ENCODE measurements around the gene DNAL1.
A peak's percentile ranks its signal among the peaks of the same experiment; 100 is the strongest.

Gene DNAL1

DNA sequence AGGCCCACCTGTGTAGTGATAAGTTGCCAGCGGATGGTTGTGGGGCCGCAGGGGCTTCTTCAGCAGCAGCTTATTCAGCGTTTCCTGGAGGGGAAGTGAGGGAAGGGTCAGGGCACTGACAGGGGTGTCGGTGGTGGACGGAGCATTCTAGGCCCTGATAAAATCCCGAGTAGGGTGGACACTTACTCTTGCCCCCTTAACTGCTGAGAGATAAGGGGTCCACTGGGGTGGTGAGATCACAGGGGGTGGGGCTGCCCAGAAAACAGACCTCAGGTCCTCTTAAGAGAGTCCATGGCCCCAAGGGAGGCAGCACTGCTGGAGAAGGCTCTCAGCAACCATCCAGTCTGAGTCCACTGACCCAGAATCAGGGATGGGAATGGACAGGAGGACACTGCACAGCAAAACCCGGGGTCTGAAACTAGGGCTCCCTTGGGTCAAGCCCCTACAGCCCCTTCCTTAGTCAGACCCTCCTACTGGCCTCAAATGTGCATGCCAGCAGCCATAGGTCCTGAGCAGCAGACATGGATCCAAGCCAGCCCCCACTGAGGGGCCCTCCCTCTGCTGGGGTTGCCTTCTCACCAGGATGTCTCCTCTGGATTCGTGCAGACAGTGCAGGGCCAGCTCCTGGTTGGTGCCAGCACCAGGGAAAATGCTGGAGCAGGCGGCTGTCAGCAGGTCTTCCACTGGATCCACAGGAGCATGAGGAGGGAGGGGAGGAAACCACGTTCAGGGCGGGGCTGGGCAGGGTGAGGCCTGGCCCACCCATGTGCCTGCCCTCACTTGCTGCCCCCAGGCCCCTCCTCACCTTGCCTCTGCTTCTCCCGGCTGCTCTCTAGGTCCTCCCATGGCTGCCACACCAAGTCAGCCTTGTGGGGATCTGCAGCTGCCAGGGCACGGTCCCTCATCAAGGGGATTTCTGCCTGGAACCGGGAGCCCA, 81.5 kb downstream of the DNAL1 start:
- DNase-seq: no peak

DNA sequence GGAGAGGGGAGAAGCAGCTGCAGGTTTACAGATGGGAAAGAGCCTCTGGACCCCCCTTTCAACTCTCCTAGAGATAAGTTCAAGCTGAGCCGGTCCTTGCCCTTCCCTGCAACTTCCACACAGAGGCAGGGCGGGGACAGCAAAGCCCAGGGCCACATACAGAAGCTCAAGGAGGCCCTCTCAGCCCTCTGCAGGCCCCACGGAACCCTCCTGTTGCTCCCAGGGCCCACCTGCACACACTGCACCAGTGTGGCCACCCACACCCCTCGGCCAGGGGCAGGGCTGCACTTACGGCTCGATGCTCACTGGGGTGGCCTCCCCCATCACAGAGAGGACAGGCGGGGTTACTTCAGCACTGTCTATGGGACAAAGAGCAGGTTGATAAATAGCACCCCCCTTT, 82.4 kb downstream of the DNAL1 start:
- DNase-seq: no peak

DNA sequence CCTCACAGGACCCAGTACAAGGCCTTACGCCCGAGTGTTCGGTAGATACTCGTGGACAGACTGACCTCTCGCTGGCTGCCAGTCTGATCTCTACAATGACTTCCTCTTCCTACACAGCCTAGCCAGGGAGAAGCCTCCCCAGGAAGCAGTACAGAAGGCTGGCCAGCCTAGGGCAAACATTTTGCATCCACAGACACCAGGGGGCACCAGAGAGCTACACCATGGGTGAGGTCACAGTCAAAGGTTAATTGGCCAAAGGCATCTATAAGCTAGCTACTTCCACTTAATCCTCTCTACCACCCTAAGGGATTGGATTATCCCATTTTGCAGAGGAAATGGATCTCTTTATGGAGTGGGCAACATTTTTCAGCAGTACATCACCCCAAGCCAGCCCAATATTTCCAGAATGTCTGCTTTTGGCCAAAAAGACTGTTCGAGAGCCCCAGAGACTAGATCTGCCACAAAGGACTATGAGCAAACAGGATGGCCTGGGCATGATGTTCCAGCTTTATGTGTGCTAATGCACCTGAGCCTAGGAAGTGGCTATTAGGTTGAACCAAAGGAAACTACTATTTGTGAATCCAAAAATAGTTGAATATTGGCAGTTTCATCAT, 84.0 kb downstream of the DNAL1 start:
- peak; percentile 89 for DNase-seq

DNA sequence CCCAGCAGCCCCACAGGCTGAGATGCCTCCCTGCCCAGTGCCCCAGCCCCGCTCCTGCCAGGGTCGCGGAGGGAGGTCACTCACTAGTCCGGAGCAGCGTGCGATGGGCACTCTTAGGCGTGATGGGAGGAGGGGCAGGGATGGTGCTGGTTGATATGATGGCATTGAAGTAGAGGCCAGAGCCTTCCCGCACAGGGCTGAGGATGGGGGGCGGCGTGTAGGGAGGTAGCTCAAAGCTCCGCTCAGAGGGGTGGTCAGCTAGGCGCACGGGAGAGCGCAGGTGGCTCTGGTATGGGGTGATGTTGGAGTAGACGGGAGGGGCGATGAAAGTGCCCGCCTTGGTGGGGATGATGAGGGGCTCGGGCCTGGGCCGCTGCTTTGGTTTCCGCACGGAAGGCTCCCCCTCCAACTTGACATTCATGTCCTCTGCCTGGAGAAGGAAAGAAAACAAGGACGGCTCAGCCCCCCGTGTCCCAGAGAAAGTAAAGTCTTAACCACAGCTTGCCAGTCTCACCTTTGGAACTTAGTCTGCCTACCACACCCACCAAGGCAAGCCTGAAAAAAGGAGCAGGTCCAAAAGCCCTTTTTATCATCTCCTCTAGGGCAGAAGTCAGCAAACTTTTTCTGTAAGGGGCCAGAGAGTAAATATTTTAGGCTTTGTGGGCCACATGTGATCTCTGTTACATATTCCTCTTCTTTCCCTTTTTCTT, 84.9 kb downstream of the DNAL1 start:
- no peak for DNase-seq

DNA sequence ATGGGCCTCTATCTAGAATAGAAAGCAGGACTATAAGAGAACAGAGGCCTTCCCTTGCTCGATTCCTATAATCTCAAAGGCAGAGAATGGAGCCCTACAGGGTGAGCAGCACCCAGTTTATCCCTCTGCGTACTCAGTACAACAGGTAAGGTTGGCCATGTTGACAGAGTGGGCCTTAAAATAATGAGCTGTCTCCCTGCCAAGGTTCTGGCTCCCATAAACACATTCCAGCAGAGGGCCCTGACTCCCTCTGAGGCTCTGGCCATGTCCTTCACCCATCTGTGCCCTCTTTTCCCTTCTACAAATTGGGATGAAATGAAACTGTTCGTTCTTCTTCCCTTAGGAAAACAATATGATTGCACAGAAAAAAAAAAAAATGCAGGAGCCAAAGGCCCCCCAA, 86.3 kb downstream of the DNAL1 start:
- DNase-seq: no peak

DNA sequence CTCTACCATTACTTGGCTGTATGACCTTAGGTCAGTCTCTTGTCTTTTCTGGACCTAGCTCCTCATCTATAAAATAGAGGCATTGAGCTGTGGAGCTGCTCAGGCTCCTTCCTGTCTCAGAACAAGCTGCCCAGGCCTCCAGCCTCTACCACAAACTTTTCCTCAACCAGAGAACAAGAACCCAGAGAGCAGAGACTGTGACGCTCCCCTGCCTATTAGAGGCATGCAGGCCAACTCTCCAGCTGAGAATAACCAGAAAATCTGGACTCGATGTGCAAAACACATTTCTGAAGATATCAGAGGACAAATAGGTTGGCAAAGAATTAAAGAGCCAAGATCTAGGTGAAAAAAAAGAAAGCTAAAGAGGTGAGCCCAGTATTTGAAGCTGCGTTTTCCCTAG, 87.2 kb downstream of the DNAL1 start:
- DNase-seq: no peak

DNA sequence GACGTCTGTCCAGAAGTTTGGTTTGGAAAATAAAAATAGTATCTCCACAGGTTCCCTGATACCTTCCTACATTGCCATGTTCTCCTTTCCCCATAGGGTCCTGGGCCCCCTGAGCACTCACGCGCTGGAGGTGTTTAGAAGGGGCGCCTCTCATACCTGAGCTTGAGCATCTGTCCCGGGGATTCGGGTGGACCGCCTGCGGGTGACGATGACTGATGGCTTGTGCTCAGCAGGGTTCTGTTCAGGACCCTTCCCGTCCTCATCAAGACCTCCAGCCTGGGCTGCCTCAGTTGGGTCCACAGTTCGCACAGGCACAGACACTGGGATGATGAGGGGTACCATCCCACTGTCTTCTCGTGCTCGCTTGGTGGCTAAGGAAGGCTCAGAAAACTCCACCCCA, 92.1 kb downstream of the DNAL1 start:
- DNase-seq: no peak

DNA sequence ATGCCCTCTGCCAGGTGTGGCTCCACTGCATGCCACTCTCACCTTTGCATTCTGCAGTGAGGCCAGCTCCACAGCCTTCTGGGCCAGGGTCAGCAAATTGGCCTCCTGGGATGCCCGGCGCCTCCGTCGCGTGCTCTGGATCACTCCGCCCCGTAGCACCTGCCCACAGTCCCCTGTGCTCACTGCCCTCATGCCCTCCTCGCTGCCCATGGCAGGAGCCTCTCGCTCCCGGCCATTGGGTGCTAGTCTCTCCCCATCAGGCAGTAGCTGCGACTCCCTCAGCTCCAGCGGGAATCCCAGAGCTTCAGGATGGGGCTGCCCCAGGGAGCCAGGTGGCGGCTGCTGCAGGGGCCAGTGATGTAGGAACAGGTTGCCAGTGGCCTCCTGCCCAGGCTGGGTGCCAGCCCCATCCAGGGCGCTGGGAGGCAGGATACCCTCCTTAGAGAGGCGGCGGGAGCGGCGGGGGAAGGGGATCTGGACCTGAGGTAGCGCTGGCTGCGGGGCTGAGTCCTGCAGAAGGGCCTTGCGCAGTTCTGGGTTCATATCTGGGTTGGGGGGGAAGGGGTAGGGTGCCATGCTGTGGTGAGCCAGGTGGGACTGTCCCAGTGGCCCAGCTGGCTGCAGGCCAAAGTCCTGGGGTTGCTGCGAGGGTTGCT, 93.9 kb downstream of the DNAL1 start:
- no peak for DNase-seq

DNA sequence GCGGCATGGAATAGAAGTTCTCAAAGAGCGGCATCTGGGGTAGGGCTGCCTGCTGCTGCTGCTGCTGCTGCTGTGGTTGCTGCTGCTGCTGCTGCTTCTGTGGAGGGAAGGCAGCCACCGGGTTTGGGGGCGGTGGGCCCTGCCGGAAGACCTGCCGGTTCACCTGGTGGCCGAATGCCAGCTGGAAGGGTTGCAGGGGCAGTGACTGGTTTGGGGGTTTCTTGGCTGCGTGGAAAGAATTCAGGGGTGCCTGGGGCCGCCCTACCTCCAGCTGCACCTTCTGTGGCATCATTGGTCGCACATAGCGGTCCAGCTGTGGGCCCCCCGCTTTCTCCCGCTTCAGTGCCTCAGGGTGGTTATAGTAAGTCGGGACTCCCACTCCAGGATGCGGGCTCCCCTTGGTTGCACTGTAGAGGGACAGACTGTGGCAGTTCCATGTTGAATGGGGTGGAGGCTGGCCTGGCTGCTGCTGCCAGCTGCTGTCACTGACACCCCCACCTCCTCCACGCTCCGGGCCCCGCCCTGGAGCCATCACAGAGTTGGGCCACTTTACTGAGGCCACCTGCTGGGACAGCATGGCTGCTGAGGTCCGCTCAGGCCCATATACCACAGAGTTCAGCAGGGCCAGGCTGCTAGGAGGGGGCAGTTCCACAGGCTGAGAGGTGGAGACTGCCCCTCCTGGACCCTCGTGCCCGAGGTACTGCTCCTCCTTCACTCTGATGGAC, 94.5 kb downstream of the DNAL1 start:
- DNase-seq: no peak

DNA sequence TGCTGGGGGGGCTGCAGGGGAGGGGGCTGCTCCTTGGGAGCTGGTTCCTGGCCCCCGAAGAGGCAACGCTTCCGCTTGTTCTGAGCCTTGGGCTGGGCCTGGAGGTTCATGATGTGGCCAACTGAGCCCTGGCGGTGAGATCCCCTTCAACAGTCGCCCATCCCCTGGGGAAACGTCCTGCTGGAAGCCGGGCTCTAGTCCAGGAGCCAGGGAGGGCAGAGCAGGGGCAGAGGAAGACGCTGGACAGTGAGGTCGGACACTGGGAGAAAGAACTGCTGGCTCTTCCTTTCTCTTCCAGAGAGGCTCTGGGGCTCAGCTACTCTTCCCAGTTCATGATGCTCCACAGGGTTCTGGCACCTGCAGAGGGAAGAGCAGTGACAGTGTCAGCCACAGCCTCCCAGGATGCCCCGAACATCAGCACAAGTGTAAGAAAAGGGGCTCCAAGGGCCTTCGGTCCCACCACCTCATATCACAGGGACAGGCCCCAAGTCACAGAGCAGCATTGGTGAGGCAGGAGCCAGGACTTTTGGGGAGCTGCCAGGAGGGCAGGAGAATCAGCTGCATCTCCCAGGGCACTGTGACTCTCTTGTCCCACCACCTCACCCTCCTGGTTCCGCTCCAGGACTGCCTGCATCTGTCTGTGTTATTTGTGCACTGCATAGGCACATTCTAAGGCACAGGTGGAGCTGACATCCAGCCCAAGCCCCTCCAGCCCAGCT, 95.3 kb downstream of the DNAL1 start:
- no peak for DNase-seq

DNA sequence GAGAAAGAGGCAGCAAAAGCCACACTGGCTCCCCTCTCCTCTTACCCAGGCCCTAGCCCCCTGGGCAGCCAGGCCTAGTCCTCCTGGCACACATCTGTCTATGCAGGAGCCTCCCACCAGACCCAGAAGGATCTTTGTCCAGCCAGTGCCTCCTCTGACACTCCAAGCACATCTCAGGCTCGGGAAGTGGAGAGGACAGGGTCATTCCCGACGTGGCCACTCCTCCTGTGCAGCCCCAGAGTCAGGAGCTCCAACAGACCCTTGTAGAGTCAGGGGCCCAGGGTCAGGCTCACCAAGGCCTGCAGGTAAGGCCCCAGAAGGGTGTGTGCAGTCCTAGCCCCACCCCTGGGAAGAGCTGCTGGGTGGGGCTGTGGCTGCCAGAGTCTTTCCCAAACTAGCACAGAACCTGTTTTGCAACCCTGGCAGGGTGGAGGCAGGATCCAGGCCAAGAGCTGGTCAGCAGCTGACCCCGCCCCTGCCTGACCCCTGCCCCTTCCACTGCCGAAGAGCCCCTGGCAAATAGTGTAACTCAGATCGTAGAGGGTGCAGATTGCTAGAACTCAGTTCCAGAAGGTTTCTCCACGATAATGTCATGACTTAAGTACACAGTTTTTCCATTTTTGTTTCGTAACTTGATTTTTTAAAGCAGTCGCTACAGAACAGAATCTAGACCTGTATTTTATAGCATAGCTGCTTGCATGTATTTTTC, 96.0 kb downstream of the DNAL1 start:
- DNase-seq: no peak

DNA sequence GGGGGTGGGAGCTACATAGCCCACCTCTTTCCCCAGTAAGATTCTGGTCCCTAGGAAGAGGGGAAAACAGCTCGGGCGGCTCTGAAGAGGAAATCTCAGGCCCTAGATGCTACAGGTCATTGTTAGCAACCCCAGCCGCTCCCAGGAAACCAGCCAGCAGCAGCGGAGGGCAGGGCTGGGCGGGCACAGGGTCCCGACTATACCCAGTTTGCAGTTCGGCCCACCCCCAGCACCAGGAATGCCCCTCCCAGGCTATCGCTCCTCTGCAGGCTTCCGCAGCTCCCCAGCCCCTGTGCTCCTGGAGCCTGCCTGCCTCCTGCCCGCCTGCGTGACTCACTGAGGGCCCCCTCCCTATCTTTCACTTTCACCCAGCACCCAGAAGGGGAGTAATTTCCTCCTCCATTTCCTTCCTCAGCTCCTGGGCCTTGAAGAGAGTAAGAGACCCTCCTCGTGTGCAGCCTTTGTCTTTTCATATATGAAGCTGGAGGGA, 96.6 kb downstream of the DNAL1 start:
- DNase-seq: peak; percentile 54

DNA sequence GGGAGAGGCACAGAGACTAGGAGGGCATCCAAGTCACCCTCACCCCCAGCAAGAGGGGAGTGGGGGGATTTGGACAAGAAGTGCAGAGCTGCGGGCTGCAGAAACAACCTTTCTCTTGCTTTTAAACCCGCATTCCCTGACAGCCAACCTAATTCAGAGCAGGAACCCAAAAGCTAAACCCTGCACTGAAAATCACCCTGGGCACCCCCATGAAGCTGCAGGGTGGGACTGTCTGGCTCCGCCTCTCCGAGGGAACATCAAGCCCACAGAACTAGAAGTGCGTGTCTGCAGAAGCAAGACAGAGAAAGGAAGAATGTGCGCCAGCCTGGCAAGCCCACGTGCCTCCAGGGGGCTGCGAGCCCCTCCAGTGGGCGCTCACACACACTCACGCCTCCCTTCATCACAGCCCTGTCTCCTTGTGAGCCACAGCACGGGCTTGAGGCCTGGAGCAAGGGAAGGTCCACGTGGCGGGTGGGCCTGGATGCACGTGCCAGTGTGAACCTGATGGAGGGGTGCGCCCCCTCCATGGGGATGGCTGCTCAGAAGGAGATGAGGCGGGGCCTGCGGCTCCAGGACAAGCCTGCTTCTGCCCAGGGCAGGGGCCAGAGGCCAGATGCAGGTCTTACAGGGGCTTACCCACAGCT, 97.2 kb downstream of the DNAL1 start:
- DNase-seq: no peak

DNA sequence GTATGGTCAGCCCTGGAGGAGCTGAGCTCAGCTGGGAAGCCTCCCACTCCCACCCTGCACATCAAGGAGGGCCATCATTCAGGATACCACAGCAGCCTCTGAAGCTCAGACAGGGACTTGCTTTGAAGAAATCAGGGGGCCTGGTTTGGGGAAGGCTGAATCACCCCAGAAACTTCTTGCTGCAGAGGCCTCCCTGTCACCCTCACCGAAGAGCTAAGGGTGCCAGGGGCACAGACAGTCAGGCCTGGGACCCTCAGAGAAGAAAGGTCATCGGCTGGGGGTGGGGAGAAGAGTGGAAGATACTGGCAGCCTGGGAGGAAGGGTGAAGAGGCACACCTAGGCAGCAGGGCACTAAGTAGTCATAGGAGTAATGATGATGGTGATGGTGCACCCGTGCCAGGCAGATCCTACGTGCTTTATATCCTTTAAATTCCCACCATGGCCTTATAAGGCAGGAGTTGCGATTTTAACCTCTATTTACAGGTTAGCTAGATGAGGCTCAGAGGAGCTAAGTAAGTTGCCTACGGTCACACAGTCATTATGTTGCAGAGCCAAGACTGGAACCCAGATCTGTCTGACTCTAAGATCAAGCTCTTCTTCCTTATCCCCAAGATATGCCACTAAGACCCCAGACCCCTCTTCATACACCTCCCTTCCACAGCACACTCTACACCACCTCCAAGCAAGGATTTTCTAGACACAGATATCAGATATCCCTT, 97.9 kb downstream of the DNAL1 start:
- DNase-seq: no peak

DNA sequence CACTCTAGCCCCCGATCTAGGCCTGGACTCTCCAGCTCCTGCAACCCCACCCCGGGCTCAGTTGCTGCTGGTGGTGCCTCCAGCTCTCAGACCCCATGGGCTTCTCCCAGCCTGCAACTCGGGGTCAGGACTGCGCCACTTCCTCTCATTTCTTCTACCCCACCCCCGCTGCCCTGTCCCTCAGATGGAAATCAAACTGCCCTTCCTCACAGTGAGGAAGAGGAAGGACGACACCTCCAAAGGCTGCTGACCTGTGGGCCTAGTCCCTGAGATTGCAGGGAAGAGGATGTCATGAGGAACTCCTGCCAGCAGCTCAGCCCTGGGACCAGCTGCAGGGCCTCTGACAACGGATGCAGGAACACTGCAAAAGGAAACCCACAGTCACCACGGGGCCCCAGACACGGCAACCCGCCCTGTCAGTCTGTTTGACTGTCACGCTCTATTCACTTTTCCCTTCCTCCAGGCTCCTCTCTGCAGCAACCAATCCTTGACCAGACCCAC, 98.7 kb downstream of the DNAL1 start:
- DNase-seq: no peak

DNA sequence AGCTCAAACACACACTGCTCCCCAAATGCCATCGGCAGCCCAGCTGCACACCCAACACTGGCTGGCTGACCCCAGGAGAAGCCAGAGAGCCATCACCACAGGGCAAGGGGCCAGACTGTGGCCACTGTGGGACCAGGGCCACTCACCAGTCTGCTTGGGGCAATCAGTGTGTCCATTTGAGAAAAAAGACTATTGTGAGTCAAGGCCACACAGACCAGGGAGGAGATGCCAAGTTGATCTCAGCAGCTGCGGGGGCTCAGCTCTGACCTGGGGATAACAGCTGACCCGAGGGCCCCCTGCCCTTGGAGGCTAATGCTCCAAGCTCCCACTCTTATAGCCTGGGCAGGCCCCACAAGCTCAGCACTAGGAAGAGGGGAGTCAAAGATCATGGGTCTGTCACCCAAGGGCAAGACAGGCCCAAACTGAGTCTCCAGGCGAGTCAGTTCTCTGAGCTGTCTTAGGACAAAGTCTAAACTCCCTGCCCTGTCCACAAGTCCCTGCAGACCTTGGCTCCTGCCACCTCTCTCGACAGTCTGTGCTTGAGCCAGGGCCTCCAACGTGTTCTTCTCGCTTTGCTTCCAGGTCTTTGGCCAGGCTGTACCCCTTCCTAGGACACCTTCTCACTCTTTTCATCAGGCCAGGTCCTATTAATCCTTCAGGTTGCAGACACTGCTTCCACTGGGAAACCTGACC, 99.5 kb downstream of the DNAL1 start:
- no peak for DNase-seq

DNA sequence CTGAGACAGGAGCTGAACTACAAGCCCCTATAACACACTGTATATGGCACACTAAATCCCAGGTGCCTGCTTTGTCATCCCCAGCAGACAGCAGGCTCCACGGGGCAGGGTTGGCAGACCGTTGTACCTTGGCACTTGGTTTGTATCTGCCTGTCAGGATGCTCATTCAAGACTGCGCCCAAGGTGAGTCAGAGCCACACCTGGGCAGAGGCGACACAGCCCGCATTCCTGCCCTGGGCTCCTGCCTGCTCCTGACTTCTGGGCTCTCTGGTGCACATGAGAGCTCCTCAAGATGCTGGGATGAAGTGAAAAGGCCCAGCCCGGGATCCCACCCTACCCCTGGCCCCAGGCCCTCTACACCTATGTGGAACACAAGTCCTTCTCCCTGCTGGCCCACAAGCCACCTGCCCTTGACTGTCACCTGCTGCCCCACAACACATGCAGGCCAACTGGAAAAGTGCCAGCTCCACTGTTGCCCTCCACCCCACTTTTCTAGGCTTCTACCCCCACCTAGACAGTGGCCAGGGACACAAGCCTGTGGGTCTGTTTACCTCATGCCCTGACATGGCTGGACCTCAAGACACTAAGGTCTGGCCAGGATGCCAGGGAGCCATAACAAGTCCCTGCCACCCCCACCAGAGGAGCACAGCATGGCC, 100.2 kb downstream of the DNAL1 start:
- no peak for DNase-seq

Measured in activated T-cell treated with anti-CD3 and anti-CD28 coated beads for 4 hours (primary cell).